ENCODE results near the gene DMRTC1B. TPM values are rescaled to one million over a fixed set of nuclear protein-coding genes. Genes with fewer than 3 reads are reported as not detected.

DMRTC1B gene, protein sequence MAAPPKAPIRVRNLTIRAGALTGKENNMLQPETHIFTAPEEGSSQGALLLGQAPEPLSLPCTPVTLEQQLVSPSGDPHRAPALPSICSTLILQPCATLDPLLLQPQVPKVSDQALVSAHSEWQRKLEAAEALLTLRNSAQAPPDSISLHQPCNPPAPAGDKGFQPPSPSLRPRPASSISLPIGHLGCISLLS
- not detected in 5 replicates for total RNA-seq (2022; extraction: Qiagen RNA extraction)

DNA sequence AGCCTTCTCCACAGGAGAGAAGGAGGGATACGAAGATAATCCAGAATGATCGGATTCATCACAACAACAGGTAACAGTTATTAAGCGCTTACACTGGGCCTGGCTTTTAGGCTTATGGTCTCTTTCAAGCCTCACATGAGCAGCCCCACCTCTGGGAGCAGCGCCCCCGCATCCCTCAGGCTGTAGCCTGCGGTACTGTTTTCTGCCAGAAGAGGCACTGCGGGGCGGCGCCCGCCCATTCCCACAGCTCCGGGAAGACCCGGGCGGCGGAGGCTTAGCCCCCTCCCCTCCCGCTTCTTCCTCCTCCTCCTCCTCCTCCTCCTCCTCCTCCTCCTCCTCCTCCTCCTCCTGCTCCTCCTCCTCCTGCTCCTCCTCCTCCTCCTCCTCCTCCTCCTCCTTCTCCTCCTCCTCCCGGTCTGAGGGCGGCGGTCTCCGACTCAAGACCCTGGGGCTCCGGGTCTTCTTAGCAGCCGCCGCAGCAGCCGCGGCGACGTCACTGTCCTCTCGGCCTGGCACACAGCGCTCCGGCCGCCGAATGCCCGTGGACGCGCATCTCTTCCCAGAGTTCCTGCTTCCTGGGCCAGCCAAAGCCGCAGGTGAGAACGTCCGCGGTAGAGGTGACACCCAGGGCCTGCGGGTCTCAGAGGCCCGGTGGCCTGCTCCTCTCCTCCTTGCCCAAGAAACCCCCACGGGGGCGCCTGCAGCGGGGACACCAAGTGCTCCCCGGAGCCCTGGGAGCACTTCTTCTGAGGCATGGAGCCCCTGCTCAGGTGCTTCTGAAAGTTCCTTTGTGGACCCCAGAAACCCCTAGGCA, at the start of gene DMRTC1B:
DMRTC1B (plus strand) TSS at position 238 of the 814 bp plus-strand sequence. CDS start 68,246 bp downstream, outside the sequence.

DNA sequence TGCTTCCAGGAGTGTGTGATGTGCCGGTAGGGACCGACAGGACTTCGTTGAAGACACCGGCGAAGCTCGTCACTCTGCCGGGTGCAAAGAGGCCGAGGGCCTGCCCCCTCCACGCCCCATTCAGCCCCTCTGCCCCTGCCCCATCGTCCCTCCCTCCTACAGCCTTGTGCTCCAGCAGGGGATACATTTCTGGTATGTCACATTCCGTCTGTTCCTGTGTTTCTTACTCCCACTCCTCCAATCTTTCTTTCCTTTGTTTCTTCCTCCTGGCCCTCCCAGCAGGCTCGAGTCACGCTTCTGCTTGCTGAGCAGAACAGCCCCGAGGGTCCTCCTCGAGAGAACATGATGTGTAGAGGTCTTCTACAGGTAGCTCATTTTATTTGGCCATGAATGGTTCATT, 5.9 kb downstream of the DMRTC1B start, which contains the start of gene FAM236B:
FAM236B (minus strand) TSS at position 101 of the 400 bp plus-strand sequence; CDS start at position 1, 100 bp downstream.

DNA sequence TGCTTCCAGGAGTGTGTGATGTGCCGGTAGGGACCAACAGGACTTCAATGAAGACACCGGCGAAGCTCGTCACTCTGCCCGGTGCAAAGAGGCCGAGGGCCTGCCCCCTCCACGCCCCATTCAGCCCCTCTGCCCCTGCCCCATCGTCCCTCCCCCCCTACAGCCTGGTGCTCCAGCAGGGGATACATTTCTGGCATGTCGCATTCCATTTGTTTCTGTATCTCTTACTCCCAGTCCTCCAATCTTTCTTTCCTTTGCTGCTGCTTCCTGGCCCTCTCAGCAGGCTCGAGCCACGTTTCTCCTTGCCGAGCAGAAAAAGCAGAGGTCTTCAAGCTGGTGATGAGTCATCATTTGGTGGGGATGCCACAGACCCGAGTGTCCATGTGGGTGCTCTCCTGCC, 31.4 kb downstream of the DMRTC1B start, which contains the start of gene FAM236D:
FAM236D (minus strand) TSS at position 101 of the 400 bp plus-strand sequence; CDS start at position 1, 100 bp downstream.

Other genes with a start within 250 kb of the DMRTC1B start
- 22.8 to 26.8 TPM (median 24.9 TPM) in 5 replicates for gene HDAC8, start 204.0 kb upstream of the DMRTC1B start, total RNA-seq (2022; extraction: Qiagen RNA extraction)
- gene PHKA1, start 62.6 kb upstream of the DMRTC1B start, total RNA-seq (2022; extraction: Qiagen RNA extraction): 23.5 to 33.3 TPM (median 30.8 TPM) in 5 replicates
- gene FAM236B, start 5.8 kb downstream of the DMRTC1B start, total RNA-seq (2022; extraction: Qiagen RNA extraction): not detected in 5 replicates
- gene FAM236D, start 31.3 kb downstream of the DMRTC1B start, total RNA-seq (2022; extraction: Qiagen RNA extraction): not detected in 5 replicates
- gene FAM236C, start 135.7 kb downstream of the DMRTC1B start, total RNA-seq (2022; extraction: Qiagen RNA extraction): not detected in 5 replicates
- gene FAM236A, start 161.3 kb downstream of the DMRTC1B start, total RNA-seq (2022; extraction: Qiagen RNA extraction): not detected in 5 replicates
- gene DMRTC1, start 166.9 kb downstream of the DMRTC1B start, total RNA-seq (2022; extraction: Qiagen RNA extraction): not detected in 5 replicates
- not detected in 5 replicates for gene PABPC1L2B, start 226.0 kb downstream of the DMRTC1B start, total RNA-seq (2022; extraction: Qiagen RNA extraction)

Data from A549 treated with dexamethasone at 1 μM for 4 hours (cell line).